ENCODE data around the gene DAGLB. TPM values are rescaled to one million over a fixed set of nuclear protein-coding genes. Genes with fewer than 3 reads are reported as not detected.

Gene DAGLB
- total and polyA plus RNA-seq, 10 of the 15 experiments (the other 5 are each of a cell fraction or from before 2014, with no cell fraction given), result 1.2 to 13.3 (median 10.1) TPM

DNA sequence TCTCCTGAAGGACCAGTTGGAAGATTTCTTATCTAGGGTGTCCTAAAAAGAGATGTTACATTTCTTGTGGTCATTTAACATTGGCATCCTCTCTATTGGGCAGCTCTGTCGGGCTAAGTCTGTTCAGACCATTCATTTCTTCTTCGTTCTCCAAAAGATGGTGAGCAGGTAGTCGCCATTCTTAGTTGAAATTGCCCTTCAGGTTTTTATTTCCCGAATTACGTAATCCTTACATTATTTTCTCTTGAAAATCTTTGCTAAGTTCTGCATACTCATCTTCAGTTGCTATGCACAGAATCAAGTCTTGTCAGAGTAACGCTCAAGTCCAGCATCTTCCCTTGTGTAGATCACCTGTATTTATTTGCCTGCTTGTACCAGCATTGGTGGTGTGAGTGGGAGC is 53.6 kb downstream of the DAGLB start (continued):
- TF ChIP-seq ZNF592 (IDR thresholded peaks at IDR 0.05), result no peak
- no peak for TF ChIP-seq ZNF384 (IDR thresholded peaks at IDR 0.05; ENCODE audit: borderline replicate concordance, low read depth, low read length)
- no peak for TF ChIP-seq ATF2 (IDR thresholded peaks at IDR 0.05; ENCODE audit: low read length)
- no peak for TF ChIP-seq CREM (IDR thresholded peaks at IDR 0.05; ENCODE audit: low read depth)
- no peak for TF ChIP-seq DPF2 (IDR thresholded peaks at IDR 0.05)
- TF ChIP-seq SREBF2 (IDR thresholded peaks at IDR 0.05; ENCODE audit: low read length), result no peak
- TF ChIP-seq SIN3A (IDR thresholded peaks at IDR 0.05; ENCODE audit: low read depth, low read length), result no peak
- TF ChIP-seq GABPA (IDR thresholded peaks at IDR 0.05; ENCODE audit: low read depth), result no peak
- TF ChIP-seq POLR2A (IDR thresholded peaks at IDR 0.05; ENCODE audit: low read depth, low read length), result no peak
- no peak for TF ChIP-seq E4F1 (IDR thresholded peaks at IDR 0.05; ENCODE audit: borderline replicate concordance, partially characterized antibody)
